HepG2 (cell line): ENCODE measurements around the gene FHIT.

Experiments
- ATF2 ChIP-seq: sonication (generic); formaldehyde crosslinking; IDR thresholded peaks from 2 replicates; pipeline ENCODE4 v1.4.0; 2020; ENCODE audit warnings: missing genetic modification reagents
- CEBPB ChIP-seq: IDR thresholded peaks from 2 replicates; pipeline ENCODE4 v1.6.1; 2011; ENCODE audit warnings: low read depth, low read length, improper control_type of control experiment, borderline replicate concordance
- ELF4 ChIP-seq: sonication (generic); formaldehyde crosslinking; IDR thresholded peaks from 2 replicates; pipeline ENCODE4 v1.5.0; 2020; ENCODE audit warnings: missing genetic modification reagents, mild to moderate bottlenecking, moderate library complexity, borderline replicate concordance
- EZH2 ChIP-seq: conservative IDR thresholded peaks from 2 replicates; pipeline ENCODE4 v1.6.1; 2012; ENCODE audit warnings: mild to moderate bottlenecking, low read depth, low read length, moderate library complexity
- FOSL1 ChIP-seq: sonication (generic); formaldehyde crosslinking; IDR thresholded peaks from 2 replicates; pipeline ENCODE4 v1.9.0; 2021; ENCODE audit warnings: missing genetic modification reagents, borderline replicate concordance
- MYC ChIP-seq: sonication (generic); formaldehyde crosslinking; IDR thresholded peaks from 2 replicates; pipeline ENCODE4 v1.9.0; 2021; ENCODE audit warnings: missing genetic modification reagents, borderline replicate concordance
- PHF8 ChIP-seq: sonication (generic); formaldehyde crosslinking; IDR thresholded peaks from 2 replicates; pipeline ENCODE4 v1.5.0; 2020; ENCODE audit warnings: missing genetic modification reagents
- RBAK ChIP-seq: sonication (generic); formaldehyde crosslinking; IDR thresholded peaks from 2 replicates; pipeline ENCODE4 v1.5.1; 2020; ENCODE audit warnings: mild to moderate bottlenecking, missing genetic modification reagents
- ZKSCAN1 ChIP-seq: fragments of 150-350 bp; IDR thresholded peaks from 2 replicates; pipeline ENCODE4 v1.6.1; 2014; ENCODE audit warnings: low read length
- ZNF160 ChIP-seq: sonication (generic); formaldehyde crosslinking; IDR thresholded peaks from 2 replicates; pipeline ENCODE4 v1.8.0; 2022; ENCODE audit warnings: mild to moderate bottlenecking, inconsistent platforms, missing genetic modification reagents
- TF ChIP-seq, protein P1 (sequence below): sonication (generic); formaldehyde crosslinking; IDR thresholded peaks from 2 replicates; pipeline ENCODE4 v1.8.1; 2023; ENCODE audit warnings: mild to moderate bottlenecking, missing genetic modification reagents
- TF ChIP-seq, protein P2 (sequence below): sonication (generic); formaldehyde crosslinking; IDR thresholded peaks from 2 replicates; pipeline ENCODE4 v1.4.0; 2020; ENCODE audit warnings: missing genetic modification reagents
- TF ChIP-seq, protein P3 (sequence below): sonication (generic); formaldehyde crosslinking; IDR thresholded peaks from 2 replicates; pipeline ENCODE4 v1.8.0; 2022; ENCODE audit warnings: mild to moderate bottlenecking, missing genetic modification reagents, moderate library complexity

DNA sequence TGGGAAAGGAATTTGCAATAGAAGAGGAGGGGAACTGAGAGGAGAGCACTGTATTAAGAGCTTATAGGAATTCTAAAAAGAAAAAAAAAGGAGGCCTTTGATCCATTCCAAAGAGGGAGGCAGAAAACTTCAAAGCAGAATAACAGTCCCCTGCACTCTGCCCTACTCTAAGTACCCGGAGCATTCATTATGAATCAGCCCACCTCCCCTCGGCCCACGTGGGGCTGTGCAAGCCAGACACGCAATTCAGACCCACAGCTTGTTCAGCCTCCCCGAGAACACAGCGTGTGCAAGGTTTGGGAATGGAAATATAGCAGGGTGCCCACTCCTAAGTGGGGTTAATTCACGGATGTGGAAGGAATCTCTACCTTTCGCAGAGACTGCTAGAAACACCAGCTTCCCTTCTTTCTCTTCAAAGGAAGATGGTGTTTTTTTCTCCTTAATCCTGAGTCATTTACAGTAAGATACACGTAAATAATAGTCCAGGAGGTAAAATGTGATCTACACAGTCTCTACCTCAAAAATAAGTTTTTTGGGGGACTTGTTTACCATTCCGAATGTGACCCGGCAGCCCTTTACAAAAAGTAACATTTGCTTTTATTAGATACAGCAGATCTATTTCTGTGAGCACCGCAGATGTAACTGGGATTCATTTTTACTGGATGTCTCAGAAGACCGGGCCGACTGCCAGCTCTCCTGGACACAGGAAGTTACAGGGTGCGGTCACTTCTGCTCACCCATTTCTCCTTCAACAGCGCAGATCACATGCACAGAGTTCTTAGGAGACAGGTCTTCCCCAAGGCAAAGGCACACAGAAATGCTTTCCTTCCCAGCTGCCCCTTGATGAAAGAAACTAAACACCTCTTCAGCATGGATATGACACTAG lies 1433.0 kb downstream of the FHIT start:
- no peak for TF ChIP-seq ELF4 (CRISPR knock-in tag)
- TF ChIP-seq MYC (CRISPR knock-in tag): no peak
- TF ChIP-seq, protein P1, sequence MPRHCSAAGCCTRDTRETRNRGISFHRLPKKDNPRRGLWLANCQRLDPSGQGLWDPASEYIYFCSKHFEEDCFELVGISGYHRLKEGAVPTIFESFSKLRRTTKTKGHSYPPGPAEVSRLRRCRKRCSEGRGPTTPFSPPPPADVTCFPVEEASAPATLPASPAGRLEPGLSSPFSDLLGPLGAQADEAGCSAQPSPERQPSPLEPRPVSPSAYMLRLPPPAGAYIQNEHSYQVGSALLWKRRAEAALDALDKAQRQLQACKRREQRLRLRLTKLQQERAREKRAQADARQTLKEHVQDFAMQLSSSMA: no peak
- TF ChIP-seq ZKSCAN1: no peak
- TF ChIP-seq ATF2 (CRISPR knock-in tag): no peak
- TF ChIP-seq FOSL1 (CRISPR knock-in tag): no peak
- TF ChIP-seq, protein P2, sequence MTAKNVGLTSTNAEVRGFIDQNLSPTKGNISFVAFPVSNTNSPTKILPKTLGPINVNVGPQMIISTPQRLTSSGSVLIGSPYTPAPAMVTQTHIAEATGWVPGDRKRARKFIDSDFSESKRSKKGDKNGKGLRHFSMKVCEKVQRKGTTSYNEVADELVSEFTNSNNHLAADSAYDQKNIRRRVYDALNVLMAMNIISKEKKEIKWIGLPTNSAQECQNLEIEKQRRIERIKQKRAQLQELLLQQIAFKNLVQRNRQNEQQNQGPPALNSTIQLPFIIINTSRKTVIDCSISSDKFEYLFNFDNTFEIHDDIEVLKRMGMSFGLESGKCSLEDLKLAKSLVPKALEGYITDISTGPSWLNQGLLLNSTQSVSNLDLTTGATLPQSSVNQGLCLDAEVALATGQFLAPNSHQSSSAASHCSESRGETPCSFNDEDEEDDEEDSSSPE (CRISPR knock-in tag): no peak
- TF ChIP-seq RBAK (CRISPR knock-in tag): no peak
- no peak for TF ChIP-seq ZNF160 (CRISPR knock-in tag)
- TF ChIP-seq, protein P3, sequence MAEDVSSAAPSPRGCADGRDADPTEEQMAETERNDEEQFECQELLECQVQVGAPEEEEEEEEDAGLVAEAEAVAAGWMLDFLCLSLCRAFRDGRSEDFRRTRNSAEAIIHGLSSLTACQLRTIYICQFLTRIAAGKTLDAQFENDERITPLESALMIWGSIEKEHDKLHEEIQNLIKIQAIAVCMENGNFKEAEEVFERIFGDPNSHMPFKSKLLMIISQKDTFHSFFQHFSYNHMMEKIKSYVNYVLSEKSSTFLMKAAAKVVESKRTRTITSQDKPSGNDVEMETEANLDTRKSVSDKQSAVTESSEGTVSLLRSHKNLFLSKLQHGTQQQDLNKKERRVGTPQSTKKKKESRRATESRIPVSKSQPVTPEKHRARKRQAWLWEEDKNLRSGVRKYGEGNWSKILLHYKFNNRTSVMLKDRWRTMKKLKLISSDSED (CRISPR knock-in tag): no peak
- no peak for TF ChIP-seq CEBPB
- TF ChIP-seq PHF8 (CRISPR knock-in tag): no peak
- TF ChIP-seq EZH2: no peak
